ENCODE results near the gene KCNG1. TPM values are rescaled to one million over a fixed set of nuclear protein-coding genes. Genes with fewer than 3 reads are reported as not detected.

KCNG1 gene
- total and polyA plus RNA-seq, 2 of the 4 experiments (the other 2 are of a cell fraction), result 23.7 to 51.4 TPM

Other genes with a start within 250 kb of the KCNG1 start
- gene BCAS4, start 228.0 kb downstream of the KCNG1 start, total RNA-seq (2012; rRNA removed), result 40.0 and 47.5 TPM in 2 replicates
- gene BCAS4, start 228.0 kb downstream of the KCNG1 start, polyA plus RNA-seq (2012; rRNA removed), result 42.7 and 46.9 TPM in 2 replicates
- gene ADNP, start 91.7 kb downstream of the KCNG1 start, total RNA-seq (2012; rRNA removed), result 23.1 and 23.3 TPM in 2 replicates
- gene ADNP, start 91.7 kb downstream of the KCNG1 start, polyA plus RNA-seq (2012; rRNA removed), result 17.5 and 24.8 TPM in 2 replicates
- gene DPM1, start 64.6 kb downstream of the KCNG1 start, total RNA-seq (2012; rRNA removed), result 89.1 and 127 TPM in 2 replicates
- gene DPM1, start 64.6 kb downstream of the KCNG1 start, polyA plus RNA-seq (2012; rRNA removed), result 48.8 and 59.1 TPM in 2 replicates
- 9.9 and 11.4 TPM in 2 replicates for gene MOCS3, start 64.3 kb downstream of the KCNG1 start, total RNA-seq (2012; rRNA removed)
- gene MOCS3, start 64.3 kb downstream of the KCNG1 start, polyA plus RNA-seq (2012; rRNA removed), result 3.3 and 3.4 TPM in 2 replicates

Data from IMR-90 (cell line).